Vagina (tissue), 2 donors: ENCODE measurements around the gene GRK3. TPM values are rescaled to one million over a fixed set of nuclear protein-coding genes. Genes with fewer than 3 reads are reported as not detected.

Source experiments
- DNase-seq, 2 donors: peaks; one replicate each; pipeline ENCODE4 v3.0.0-alpha.2; 2017; ENCODE audit errors: extremely low spot score in 2 of 2
- H3K27ac ChIP-seq: fragments of 200-600 bp; sonication (generic); one replicate; pipeline ENCODE4 v1.5.1; 2019
- H3K27me3 ChIP-seq: fragments of 200-600 bp; sonication (generic); one replicate; pipeline ENCODE4 v1.5.1; 2019
- H3K36me3 ChIP-seq, 2 donors: fragments of 200-600 bp; sonication (generic); one replicate each; pipeline ENCODE4 v1.5.1; 2017 to 2019
- H3K4me1 ChIP-seq: fragments of 200-600 bp; sonication (generic); one replicate; pipeline ENCODE4 v1.5.1; 2019
- H3K4me3 ChIP-seq, 2 donors: fragments of 200-600 bp; sonication (generic); 1 replicate in 1 of 2; 2 replicates in 1 of 2; pipeline ENCODE4 v1.5.1; 2016 to 2019
- H3K9me3 ChIP-seq: fragments of 200-600 bp; sonication (generic); one replicate; pipeline ENCODE4 v1.5.1; 2019
- CTCF ChIP-seq, 3 experiments: fragments of 450-650 bp in 2 of 3; fragments of 200-600 bp in 1 of 3; sonication (generic) in 1 of 3; IDR thresholded peaks; one replicate each; pipeline ENCODE4 v1.5.1; 2017 to 2019; ENCODE audit warnings: antibody characterized with exemption in 3 of 3, mild to moderate bottlenecking in 2 of 3, moderate library complexity in 2 of 3
- POLR2A ChIP-seq, 2 donors: fragments of 450-650 bp; IDR thresholded peaks; one replicate each; pipeline ENCODE4 v1.6.1; 2017; ENCODE audit warnings: antibody characterized with exemption in 2 of 2, mild to moderate bottlenecking in 2 of 2, moderate library complexity in 2 of 2
- POLR2AphosphoS5 ChIP-seq, 2 donors: sonication (generic); formaldehyde crosslinking; IDR thresholded peaks; one replicate each; pipeline ENCODE4 v1.9.0; 2017; ENCODE audit warnings: antibody characterized with exemption in 2 of 2, mild to moderate bottlenecking in 2 of 2, low read depth in 1 of 2; ENCODE audit not compliant: insufficient read depth in 1 of 2
- intact Hi-C: fragments of 100-400 bp; cut with DNase I; formaldehyde crosslinking; loops from one replicate; pipeline ENCODE4 v1.15.1; 2023
- total RNA-seq: library from RNA; depleted of rRNA; stranded (reverse); fragments of >200 nt; gene quantifications from one replicate; pipeline ENCODE4 v1.2.3, GENCODE V29; 2016

Gene GRK3
- total RNA-seq, 1 donor from 2014 or later, result 5.6 TPM

GRCh38 chr22:25643232-25644000, 78.9 kb downstream of the GRK3 start:
- Histone ChIP-seq H3K27me3 (no peaks in the 10 kb centered on the region), H3K36me3 (no peaks in the 10 kb centered on the region), H3K4me3 (no peak overlapping the region), H3K9me3 (no peaks in the 10 kb centered on the region), H3K4me1 (no peaks in the 10 kb centered on the region), H3K27ac (no peak overlapping the region)
- intact Hi-C loops, result no loop called here
- TF ChIP-seq POLR2A (IDR thresholded peaks at IDR 0.05) (no peak), POLR2AphosphoS5 (IDR thresholded peaks at IDR 0.05; ENCODE audit: insufficient read depth in 1 of 2, low read depth in 1 of 2) (no peak), CTCF (IDR thresholded peaks at IDR 0.05) (no peak)
- DNase-seq, result no peak

- no peak for DNase-seq
- TF ChIP-seq POLR2AphosphoS5 (IDR thresholded peaks at IDR 0.05; ENCODE audit: insufficient read depth in 1 of 2, low read depth in 1 of 2) (no peak), CTCF (IDR thresholded peaks at IDR 0.05) (no peak), POLR2A (IDR thresholded peaks at IDR 0.05) (no peak)
- Histone ChIP-seq H3K9me3 (no peaks in the 10 kb centered on the region), H3K27ac (no peak overlapping the region), H3K27me3 (no peaks in the 10 kb centered on the region), H3K36me3 (no peaks in the 10 kb centered on the region), H3K4me3 (no peak overlapping the region), H3K4me1 (no peaks in the 10 kb centered on the region)
- intact Hi-C loops, result no loop called here
Measured at GRCh38 chr22:25644122-25644521, 79.6 kb downstream of the GRK3 start.

GRCh38 chr22:25645266-25645665, 80.8 kb downstream of the GRK3 start:
- Histone ChIP-seq H3K36me3 (no peaks in the 10 kb centered on the region), H3K4me1 (no peaks in the 10 kb centered on the region), H3K9me3 (no peaks in the 10 kb centered on the region), H3K27ac (no peak overlapping the region), H3K4me3 (no peak overlapping the region), H3K27me3 (no peaks in the 10 kb centered on the region)
- intact Hi-C loops, result no loop called here
- TF ChIP-seq CTCF (IDR thresholded peaks at IDR 0.05), result no peak
- DNase-seq, result no peak

GRCh38 chr22:25645964-25646363, 81.5 kb downstream of the GRK3 start:
- intact Hi-C loops, result no loop called here
- Histone ChIP-seq H3K4me1 (no peaks in the 10 kb centered on the region), H3K27me3 (no peaks in the 10 kb centered on the region), H3K27ac (no peak overlapping the region), H3K9me3 (no peaks in the 10 kb centered on the region), H3K36me3 (no peaks in the 10 kb centered on the region), H3K4me3 (no peak overlapping the region)
- no peak for DNase-seq
- no peak for TF ChIP-seq POLR2AphosphoS5 (IDR thresholded peaks at IDR 0.05; ENCODE audit: insufficient read depth in 1 of 2, low read depth in 1 of 2)
- TF ChIP-seq CTCF (IDR thresholded peaks at IDR 0.05), result no peak
- no peak for TF ChIP-seq POLR2A (IDR thresholded peaks at IDR 0.05)

GRCh38 chr22:25650833-25651232, 86.4 kb downstream of the GRK3 start:
- Histone ChIP-seq H3K4me3 (no peak overlapping the region), H3K9me3 (no peaks in the 10 kb centered on the region), H3K4me1 (no peaks in the 10 kb centered on the region), H3K36me3 (no peaks in the 10 kb centered on the region), H3K27ac (no peak overlapping the region), H3K27me3 (no peaks in the 10 kb centered on the region)
- no peak for TF ChIP-seq POLR2A (IDR thresholded peaks at IDR 0.05)
- no peak for TF ChIP-seq POLR2AphosphoS5 (IDR thresholded peaks at IDR 0.05; ENCODE audit: insufficient read depth in 1 of 2, low read depth in 1 of 2)
- TF ChIP-seq CTCF (IDR thresholded peaks at IDR 0.05), result no peak
- intact Hi-C loops, result no loop called here
- DNase-seq, result no peak
